Activated CD8-positive, alpha-beta memory T cell treated with anti-CD3 and anti-CD28 coated beads, Interleukin-2, amount 10 ng/mL, durations not matched to agents 7 days and 5 days (primary cell): ENCODE data around the gene CNDP1. TPM values are rescaled to one million over a fixed set of nuclear protein-coding genes. Genes with fewer than 3 reads are reported as not detected.

Experiments
- ATAC-seq: fragments of 150-1000 bp; cut with Tn5 transposase; one replicate; pipeline ENCODE4 v1.10.0; 2021; ENCODE audit warnings: moderate library complexity
- CTCF ChIA-PET: fragments of 350-600 bp; sonication (Branson Sonifier 250); formaldehyde crosslinking; loops from one replicate; lab custom pipeline; 2021; ENCODE audit warnings: antibody characterized with exemption; lab: Charles Lee
- DNase-seq: peaks from one replicate; pipeline ENCODE4 v3.0.0-alpha.2; 2020
- H3K27ac Mint-ChIP-seq: one replicate; pipeline ENCODE4 v1.8.0; 2021; ENCODE audit warnings: mild to moderate bottlenecking, mixed read lengths
- H3K27me3 Mint-ChIP-seq: one replicate; pipeline ENCODE4 v1.8.0; 2021; ENCODE audit warnings: mixed read lengths
- H3K36me3 Mint-ChIP-seq: one replicate; pipeline ENCODE4 v1.8.0; 2021; ENCODE audit warnings: mild to moderate bottlenecking, mixed read lengths
- H3K4me1 Mint-ChIP-seq: one replicate; pipeline ENCODE4 v1.8.0; 2021; ENCODE audit warnings: mixed read lengths
- H3K4me3 Mint-ChIP-seq: one replicate; pipeline ENCODE4 v1.8.0; 2021; ENCODE audit warnings: mild to moderate bottlenecking, moderate library complexity, mixed read lengths
- H3K9me3 Mint-ChIP-seq: one replicate; pipeline ENCODE4 v1.8.0; 2022; ENCODE audit warnings: low read depth, mixed read lengths
- total RNA-seq, 2 experiments: library from RNA; stranded (reverse); gene quantifications; one replicate each; pipeline ENCODE4 v1.2.3, GENCODE V29; 2021

The CNDP1 gene
- total RNA-seq, 2 experiments from 2014 or later = 0.28 TPM; not detected in 1

GRCh38 chr18:74624466-74624865 lies 90.2 kb downstream of the CNDP1 start:
- Mint-ChIP-seq H3K9me3 (no peaks in the 10 kb centered on the region), H3K27me3 (no peaks in the 10 kb centered on the region), H3K4me3 (no peak overlapping the region), H3K4me1 (peaks cover 3% of the 10 kb centered on the region), H3K27ac (no peak overlapping the region), H3K36me3 (no peaks in the 10 kb centered on the region)
- CTCF ChIA-PET = interaction anchor here (1.4 to 1.7 kb wide), 2 partner anchors 11 to 339 kb away, joined by 3 to 4 read pairs; no protein-coding TSS in a partner anchor
- no peak for ATAC-seq
- no peak for DNase-seq

- no peak for DNase-seq
Observed at GRCh38 chr18:74625157-74625556, 90.9 kb downstream of the CNDP1 start.

DNA sequence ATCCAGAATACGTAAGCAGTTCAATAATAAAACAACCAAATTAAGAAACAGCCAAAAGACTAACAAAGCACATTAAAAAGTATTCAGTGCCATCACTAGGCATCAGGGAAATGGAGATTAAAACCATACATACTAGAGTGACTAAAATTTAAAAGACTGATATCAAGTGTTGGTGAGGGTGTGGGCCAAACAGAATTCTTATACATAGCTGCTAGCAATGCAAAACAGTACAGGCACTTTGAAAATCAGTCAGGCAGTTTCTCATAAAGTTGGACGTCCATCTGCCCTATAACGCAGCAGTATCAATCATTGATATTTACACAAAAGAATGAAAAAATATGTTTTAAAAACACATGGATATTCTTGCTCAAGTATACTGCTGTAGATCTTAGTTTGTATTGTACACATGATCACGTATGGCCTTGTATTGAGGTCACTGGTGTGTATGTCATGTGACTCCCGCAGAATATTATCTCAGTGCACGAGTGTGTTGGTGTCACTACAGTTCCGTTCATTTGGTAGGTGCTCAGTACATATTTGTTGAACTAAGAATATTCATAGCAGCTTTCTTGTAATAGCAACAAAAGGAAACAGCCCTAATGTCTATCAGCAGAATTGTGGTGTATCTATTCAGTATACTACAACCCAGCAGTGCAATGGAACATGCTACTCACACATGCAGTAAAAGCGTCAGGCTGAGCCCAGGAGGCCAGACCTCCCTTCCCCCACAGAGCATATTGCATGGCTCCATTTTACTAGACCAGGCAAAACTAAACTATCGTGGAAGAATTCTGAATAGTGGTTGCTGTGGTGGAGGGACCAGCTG lies 92.0 kb downstream of the CNDP1 start:
- Mint-ChIP-seq H3K4me3 (no peak overlapping the region), H3K4me1 (peaks cover 9% of the 10 kb centered on the region), H3K9me3 (no peaks in the 10 kb centered on the region), H3K27me3 (no peaks in the 10 kb centered on the region), H3K27ac (no peak overlapping the region), H3K36me3 (no peaks in the 10 kb centered on the region)
- ATAC-seq (no peak), DNase-seq (no peak)
- CTCF ChIA-PET = no interaction called here

More at GRCh38 chr18:74625157-74625556, 90.9 kb downstream of the CNDP1 start:
- Mint-ChIP-seq H3K27me3 (no peaks in the 10 kb centered on the region), H3K36me3 (no peaks in the 10 kb centered on the region), H3K4me1 (peaks cover 3% of the 10 kb centered on the region), H3K9me3 (no peaks in the 10 kb centered on the region), H3K27ac (no peak overlapping the region), H3K4me3 (no peak overlapping the region)
- CTCF ChIA-PET = no interaction called here
- ATAC-seq = no peak

GRCh38 chr18:74630804-74631203 lies 96.5 kb downstream of the CNDP1 start:
- H3K36me3 Mint-ChIP-seq = peaks cover 18% of the 10 kb centered on the region
- no peak for ATAC-seq
- no peak overlapping the region for H3K4me3 Mint-ChIP-seq
- no peaks in the 10 kb centered on the region for H3K9me3 Mint-ChIP-seq
- peaks cover 22% of the 10 kb centered on the region for H3K4me1 Mint-ChIP-seq
- H3K27ac Mint-ChIP-seq = peak overlapping the region; percentile 90
- no peak for DNase-seq
- no peaks in the 10 kb centered on the region for H3K27me3 Mint-ChIP-seq
- CTCF ChIA-PET = no interaction called here

GRCh38 chr18:74631212-74631611 lies 96.9 kb downstream of the CNDP1 start:
- no peak for ATAC-seq
- CTCF ChIA-PET = interaction anchor here (0.9 kb wide), 1 partner anchor 14 kb away, joined by 3 read pairs; no protein-coding TSS in a partner anchor
- Mint-ChIP-seq H3K27me3 (no peaks in the 10 kb centered on the region), H3K27ac (peak overlapping the region; percentile 90), H3K36me3 (peaks cover 18% of the 10 kb centered on the region), H3K4me3 (peak overlapping the region; percentile 53), H3K4me1 (peaks cover 22% of the 10 kb centered on the region), H3K9me3 (no peaks in the 10 kb centered on the region)
- no peak for DNase-seq

GRCh38 chr18:74631623-74632350 lies 97.5 kb downstream of the CNDP1 start:
- peak; percentile 47 for ATAC-seq
- Mint-ChIP-seq H3K36me3 (peaks cover 18% of the 10 kb centered on the region), H3K27me3 (no peaks in the 10 kb centered on the region), H3K4me3 (peak overlapping the region; percentile 53), H3K4me1 (peaks cover 22% of the 10 kb centered on the region), H3K27ac (peak overlapping the region; percentile 90), H3K9me3 (no peaks in the 10 kb centered on the region)
- CTCF ChIA-PET = interaction anchor here (0.9 kb wide), 1 partner anchor 14 kb away, joined by 3 read pairs; no protein-coding TSS in a partner anchor
- DNase-seq = no peak

GRCh38 chr18:74632351-74632679 lies 98.0 kb downstream of the CNDP1 start:
- Mint-ChIP-seq H3K27me3 (no peaks in the 10 kb centered on the region), H3K4me1 (peaks cover 22% of the 10 kb centered on the region), H3K9me3 (no peaks in the 10 kb centered on the region), H3K27ac (peak overlapping the region; percentile 90), H3K36me3 (peaks cover 18% of the 10 kb centered on the region), H3K4me3 (no peak overlapping the region)
- DNase-seq = no peak
- ATAC-seq = no peak
- CTCF ChIA-PET = interaction anchor here (0.9 kb wide), 1 partner anchor 13 kb away, joined by 3 read pairs; no protein-coding TSS in a partner anchor

DNA sequence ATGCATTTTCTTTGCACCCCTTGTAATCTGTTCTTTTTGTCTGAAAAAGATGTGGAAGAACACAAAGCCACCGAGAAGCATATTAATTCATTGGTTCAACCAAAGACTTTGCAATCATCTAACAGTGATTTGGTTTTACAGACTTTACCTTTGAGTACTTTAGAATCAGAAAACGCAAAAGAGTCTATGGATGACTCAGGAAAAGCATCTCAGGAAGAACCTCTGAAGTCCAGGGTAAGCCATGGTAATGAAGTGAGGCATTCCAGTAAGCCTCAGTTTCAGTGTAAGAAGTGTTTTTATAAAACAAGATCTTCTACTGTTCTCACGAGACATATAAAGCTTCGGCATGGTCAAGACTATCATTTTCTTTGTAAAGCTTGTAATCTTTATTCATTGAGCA lies 98.6 kb downstream of the CNDP1 start:
- Mint-ChIP-seq H3K9me3 (no peaks in the 10 kb centered on the region), H3K4me3 (no peak overlapping the region), H3K36me3 (peaks cover 18% of the 10 kb centered on the region), H3K27me3 (no peaks in the 10 kb centered on the region), H3K27ac (no peak overlapping the region), H3K4me1 (peaks cover 22% of the 10 kb centered on the region)
- no peak for ATAC-seq
- CTCF ChIA-PET = no interaction called here
- DNase-seq = no peak

- H3K36me3 Mint-ChIP-seq = peaks cover 18% of the 10 kb centered on the region
- no peak for DNase-seq
- H3K4me3 Mint-ChIP-seq = no peak overlapping the region
- CTCF ChIA-PET = no interaction called here
- no peaks in the 10 kb centered on the region for H3K27me3 Mint-ChIP-seq
- ATAC-seq = no peak
- no peaks in the 10 kb centered on the region for H3K9me3 Mint-ChIP-seq
- no peak overlapping the region for H3K27ac Mint-ChIP-seq
- H3K4me1 Mint-ChIP-seq = peaks cover 22% of the 10 kb centered on the region
Observed at GRCh38 chr18:74633652-74634352, 99.5 kb downstream of the CNDP1 start.

DNA sequence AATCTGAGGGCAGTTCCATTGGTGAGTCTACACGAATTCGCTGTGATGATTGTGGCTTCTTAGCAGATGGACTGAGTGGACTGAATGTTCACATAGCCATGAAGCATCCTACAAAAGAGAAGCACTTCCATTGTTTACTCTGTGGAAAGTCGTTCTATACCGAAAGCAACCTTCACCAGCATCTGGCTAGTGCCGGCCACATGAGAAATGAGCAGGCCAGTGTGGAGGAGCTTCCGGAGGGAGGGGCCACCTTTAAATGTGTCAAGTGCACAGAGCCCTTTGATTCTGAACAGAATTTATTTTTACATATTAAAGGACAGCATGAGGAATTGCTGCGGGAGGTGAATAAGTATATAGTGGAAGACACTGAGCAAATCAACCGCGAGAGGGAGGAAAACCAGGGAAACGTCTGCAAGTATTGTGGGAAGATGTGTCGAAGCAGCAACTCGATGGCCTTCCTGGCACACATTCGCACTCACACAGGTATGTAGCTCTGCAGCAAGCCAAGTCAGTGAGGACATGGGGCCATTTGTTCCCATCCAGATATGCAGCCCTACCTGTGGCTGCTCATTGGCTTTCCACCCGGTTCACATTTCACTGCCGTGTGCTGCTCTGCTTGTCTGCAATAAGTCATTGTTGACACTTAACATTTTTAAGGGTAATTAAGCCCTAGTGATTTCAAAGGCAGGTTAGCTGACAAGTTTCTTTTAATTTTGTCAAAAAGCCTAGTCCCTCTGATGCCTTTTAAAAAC lies 101.1 kb downstream of the CNDP1 start:
- Mint-ChIP-seq H3K9me3 (no peaks in the 10 kb centered on the region), H3K27ac (no peak overlapping the region), H3K36me3 (peaks cover 18% of the 10 kb centered on the region), H3K4me1 (peaks cover 22% of the 10 kb centered on the region), H3K27me3 (no peaks in the 10 kb centered on the region), H3K4me3 (no peak overlapping the region)
- no peak for ATAC-seq
- DNase-seq = no peak
- CTCF ChIA-PET = interaction anchor here (1.9 kb wide), 1 partner anchor 11 kb away, joined by 4 read pairs; no protein-coding TSS in a partner anchor
